Activated gamma-delta T cell (primary cell): ENCODE results near the gene GDPD3.
A peak's percentile ranks its signal among the peaks of the same experiment; 100 is the strongest.
"Not testable (repeated sequence)": the region's sequence is repeated elsewhere in the genome, so short reads cannot be mapped to it uniquely, and the experiment has no call there.

ENCODE experiments used
- DNase-seq: peaks from one replicate; lab custom pipeline; 2025; lab: John Stamatoyannopoulos, UW

The GDPD3 gene

DNA sequence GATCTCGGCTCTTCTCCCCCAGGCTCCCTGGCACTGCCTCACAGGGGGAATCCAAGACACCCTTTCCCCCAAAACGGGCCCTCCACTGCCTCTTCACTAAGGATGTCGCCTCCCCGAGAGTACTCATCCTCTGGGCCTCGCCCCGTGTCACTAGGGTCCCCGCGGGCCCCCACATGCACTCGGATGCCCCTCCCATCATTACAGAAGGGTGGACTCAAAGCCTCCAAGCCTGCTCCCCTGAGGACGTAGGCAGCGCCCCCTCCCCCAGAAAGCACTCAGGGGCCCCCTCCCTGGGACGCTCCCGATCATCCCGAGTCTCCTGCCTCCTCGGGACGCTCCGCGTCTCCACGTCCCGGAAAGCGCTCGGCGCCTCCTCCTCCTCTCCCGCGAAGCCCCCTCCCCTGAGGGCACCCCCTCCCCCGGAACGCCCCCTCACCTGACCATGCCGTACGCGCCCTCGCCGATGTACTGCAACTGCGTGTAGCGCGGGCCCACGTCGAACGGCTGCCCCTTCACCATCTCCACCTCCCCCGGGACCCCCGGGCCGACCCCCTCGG is 9.3 kb upstream of the GDPD3 start:
- DNase-seq, result no peak

DNA sequence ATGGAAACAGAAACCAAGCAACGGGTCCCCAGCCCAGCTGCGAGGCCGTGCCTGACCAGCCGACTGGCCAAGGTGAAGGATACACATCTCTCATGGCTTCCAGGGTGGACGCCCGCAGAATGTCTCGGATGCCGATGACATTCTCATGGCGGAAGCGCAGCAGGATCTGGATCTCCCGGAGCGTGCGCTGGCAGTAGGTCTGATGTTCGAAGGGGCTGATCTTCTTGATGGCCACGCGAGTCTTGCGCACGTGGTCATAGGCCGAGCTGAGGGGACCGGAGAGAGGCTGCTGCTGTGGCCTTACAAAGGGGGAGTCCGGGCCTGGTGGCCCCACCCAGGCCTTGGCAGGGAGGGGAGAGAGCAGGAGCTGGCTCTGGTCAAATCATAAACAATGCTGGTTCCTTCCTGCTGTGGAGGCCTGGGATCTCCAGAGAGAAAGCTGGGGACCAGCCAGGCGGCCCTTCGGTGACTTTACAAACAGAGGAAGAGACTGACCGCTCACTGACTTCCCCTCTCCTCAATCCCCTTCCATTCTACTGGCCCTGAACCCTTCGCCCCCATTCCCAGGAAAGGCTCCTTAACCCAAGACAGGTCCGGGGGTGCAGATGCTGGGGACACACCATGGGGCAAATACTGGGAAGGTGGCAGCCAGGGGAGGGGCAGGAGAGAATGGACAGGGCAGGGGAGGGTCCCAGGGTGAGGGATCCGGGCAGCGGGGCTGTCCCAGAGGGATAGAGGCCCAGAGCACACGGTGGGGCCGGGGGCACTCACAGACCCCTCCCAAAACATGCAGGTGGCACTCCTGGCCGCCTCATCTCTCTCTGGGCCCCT is 8.6 kb upstream of the GDPD3 start:
- no peak for DNase-seq

DNA sequence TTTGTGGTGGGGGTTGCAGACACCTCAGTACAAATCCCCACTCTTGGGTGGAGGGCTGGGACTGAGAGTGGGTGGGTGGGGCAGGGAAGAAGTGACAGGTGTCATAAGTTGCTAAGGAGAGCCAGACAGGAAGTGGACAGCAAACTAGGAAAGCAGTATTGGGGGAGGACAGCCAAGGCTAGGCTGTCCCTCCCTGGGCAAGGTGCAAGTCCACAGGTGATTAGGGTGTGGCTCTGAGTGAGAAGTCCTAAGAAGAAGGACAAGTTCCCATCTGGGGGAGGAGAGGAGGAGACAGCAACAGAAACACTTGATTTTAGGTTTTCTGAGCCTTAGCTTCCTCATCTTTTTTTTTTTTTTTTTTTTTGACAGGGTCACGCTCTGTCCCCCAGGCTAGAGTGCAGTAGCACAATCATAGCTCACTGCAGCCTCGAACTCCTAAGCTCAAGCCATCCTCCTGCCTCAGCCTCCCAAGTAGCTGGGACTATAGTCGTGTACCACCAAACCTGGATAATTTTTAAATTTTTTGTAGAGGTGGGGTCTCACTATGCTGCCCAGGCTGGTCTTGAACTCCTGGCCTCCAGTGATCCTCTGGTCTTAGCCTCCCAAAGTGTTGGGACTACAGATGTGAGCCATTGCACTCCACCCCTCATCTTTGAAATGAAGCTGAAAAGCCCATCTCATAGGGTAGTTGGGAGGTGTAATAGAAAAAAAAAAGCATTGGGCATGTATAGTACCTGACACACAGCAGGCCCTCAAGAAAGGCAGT is 7.2 kb upstream of the GDPD3 start:
- no peak for DNase-seq

DNA sequence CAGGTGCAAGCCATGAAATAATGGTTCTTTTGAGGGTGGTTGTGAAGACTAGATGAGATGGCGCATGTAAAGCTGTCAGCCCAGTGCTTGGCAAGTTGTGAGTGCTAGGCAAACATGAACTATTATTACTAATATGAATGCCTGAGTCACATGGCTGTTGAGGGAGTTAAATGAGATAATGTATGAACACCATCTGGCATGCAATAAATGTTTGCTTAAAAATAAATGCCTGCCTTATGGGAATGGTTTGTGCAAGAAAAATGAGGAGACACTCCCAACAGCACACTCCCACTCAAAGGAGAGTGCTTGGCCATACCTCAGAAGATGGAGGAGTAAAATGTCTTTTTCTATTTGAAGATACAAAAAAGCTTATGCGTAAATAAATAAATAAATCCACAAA is 6.1 kb upstream of the GDPD3 start:
- no peak for DNase-seq

DNA sequence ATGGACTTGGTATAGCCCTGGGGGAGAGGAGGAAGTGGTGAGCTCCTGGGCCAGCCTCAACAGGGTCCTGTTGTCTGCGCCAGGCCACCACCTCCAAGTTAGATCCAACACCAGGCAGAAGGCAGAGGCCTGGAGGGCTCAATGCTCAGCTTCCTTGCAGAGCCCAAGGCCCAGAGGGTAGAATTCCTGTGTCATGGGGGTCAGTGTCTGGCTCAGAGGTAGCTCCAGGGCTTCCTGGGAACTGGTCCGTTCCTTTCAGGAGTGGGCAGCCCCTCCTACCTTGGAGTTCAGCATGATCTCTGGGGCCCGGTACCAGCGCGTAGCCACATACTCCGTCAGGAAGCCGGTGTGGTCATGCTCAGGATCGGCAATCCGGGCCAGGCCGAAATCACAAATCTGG is 4.4 kb upstream of the GDPD3 start:
- DNase-seq, result no peak

DNA sequence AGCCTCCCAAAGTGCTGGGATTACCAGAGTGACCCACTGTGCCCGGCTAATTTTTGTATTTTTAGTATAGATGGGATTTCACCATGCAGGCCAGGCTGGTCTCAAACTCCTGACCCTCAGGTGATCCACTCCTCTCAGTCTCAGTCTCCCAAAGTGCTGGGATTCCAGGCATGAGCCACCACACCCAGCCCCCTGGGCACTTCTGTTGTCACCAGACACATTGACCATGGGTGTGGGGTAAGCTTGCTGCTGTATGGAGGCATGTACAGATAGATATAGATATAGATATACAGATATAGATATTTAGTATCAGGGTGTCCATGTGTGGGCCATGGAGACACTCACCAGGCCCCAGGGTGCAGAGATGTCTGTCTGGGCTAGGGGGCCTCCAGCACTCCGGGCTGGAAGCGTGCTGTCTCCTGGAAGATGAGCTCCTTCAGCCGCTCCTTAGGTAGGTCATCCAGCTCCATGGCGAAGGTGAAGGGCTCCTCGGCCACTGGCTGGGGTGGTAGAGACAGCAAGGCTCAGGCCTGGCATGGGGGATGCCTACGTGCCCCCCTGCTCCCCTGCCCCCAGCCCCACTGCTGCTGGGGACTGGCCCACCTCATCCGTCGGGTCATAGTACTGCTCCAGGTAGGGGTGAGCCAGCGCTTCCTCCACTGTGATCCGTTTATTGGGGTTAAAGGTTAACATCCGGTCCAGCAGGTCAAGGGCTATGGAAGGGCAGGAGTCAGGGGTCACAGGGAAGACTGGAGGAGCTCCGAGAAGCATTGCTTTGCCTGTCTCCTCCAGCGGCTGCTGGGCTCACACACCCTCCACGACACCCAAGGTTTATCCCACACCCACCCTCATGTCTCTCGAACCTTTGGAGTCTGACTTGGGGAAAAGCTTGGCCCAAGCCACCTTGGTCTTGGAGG is 3.2 kb upstream of the GDPD3 start:
- no peak for DNase-seq

DNA sequence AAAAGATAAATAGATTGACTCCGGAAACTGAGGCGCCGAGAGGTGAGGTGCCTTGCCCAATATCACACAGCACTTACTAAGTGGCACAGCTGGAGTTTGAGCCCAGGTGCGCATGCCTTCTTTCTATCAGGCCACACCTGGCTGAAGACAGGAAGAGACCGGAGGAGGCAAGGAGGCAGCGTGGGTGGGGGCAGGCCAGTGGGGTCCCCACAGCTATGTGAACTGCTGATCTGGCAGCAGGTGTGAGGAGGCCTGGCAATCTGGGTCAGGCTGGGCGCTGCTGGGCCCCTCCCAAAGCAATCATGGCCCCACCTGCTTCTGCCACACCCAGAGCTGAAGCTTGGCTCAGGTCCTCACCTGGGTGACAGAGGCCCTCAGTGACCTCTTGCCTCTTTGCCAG is 1.9 kb upstream of the GDPD3 start:
- DNase-seq, result no peak

DNA sequence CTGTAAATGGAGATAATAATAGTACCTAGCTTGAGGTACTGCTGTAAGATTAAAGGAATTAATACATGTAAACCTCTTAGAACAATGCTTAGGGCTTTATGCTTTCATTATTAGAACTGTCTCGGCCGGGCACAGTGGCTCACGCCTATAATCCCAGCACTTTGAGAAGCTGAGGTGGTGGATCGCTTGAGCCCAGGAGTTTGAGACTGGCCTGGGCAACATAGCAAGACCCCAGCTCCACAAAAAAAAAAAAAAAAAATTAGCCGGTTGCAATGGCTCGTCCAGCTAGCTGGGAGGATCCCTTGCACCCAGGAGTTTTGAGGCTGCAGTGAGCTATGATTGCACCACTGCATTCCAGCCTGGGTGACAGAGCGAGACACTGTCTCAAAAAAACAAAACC is 1.5 kb upstream of the GDPD3 start:
- DNase-seq, result not testable (repeated sequence)

DNA sequence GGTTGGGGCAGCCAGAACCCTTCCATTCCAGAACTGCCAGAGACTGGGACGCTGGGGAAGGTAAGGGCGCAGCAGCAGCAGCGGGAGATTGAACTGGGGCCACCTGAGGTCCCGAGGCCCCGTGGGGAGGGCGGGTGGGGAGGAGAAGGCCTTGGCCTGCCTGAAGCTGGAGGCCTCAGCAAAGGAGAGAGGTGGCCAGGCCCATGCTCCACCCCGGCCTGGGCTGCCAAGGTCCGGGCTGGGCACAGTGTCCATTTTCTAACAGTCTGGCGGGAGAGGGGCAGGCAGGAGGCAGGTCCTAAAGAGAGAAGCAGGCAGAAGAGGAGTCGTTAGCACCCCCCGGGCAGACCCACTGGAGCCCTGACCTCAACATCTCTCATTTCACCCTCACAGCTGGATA is 1.1 kb upstream of the GDPD3 start:
- DNase-seq, result no peak

DNA sequence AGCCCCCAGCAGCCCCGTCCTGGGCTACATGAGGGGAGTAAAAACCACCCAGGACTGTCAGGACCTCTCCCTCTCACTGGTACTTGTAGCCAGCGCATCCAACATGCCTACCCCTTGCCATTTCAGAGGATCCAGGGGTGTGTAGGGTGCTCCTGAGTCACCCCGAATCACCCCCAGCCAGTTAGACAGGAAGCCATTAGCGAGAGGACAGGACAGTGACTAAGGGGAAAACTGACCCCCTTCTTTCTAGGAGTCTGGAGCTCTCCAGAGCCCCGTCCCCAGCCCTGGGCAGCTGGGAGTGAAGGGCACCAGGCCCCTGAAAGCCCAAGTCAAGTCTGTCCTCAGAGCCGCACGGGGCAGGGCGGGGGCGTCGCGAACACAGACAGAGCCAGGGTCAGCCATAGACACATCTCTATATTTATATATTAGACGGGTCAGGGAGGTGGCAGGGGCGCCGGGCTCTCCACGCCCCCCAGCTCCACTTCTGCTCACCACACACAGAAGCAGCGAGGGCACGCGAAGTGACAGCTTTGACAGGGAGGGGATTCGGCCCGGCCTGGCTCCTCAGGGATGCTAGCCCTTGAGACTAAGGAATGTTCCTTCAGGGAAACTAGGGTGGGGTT is 485 bp upstream of the GDPD3 start:
- DNase-seq, result no peak

DNA sequence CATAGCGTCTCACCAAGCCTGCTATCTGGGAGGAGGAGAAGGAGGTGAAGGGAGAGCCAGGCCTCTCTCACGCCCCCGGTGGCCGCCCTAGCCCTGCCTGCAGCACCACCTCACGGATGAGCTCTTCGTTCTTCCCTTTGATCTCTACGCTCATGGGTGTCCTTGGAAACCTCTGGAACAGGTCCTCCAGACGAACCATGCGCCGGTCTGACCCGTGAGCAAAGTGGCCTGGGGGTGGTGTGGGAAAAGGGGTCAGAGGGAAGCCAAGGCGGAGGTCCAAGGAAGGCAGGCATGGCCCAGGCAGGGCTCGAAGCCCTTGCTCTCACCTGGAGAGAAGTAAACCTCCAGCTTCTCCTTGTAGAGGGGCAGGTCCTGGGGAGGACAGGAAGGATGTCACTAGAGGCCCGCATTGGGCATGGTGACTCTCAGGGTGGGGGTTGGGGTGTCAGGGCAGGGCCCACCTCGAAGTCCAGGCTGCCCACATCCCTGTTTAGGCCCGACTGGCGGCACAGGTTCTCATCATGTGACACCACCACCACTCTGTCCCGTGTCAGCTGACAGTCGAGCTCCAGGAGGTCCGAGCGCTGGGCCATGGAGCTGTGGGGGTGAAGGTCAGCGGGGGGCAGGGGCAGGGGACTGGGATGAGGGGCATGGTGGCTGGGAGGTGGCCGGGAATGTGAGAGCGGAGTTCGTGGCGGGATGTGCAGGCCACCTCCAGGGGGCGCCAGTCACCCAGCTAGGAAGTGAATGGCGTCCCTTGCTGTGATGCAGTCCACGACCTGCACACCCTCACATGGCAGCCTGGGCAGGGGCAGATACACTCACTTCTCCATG is 923 bp downstream of the GDPD3 start:
- no peak for DNase-seq

DNA sequence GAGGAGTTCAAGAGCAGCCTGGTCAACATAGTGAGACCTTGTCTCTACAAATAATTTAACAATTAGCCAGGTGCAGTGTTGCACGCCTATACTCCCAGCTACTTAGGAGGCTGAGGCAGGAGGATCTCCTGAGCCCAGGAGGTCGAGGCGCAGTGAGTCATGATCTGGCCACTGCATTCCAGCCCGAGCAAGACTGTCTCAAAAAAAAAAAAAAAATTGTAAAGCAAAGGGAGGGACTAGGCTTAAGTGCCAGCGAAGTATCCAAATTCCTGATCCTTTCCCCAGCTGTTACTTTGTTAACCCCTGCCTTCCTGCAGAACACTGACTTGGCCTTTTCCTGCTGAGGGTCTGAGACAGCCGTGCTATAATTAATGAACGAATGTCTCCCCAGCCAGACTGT is 2.7 kb downstream of the GDPD3 start:
- no peak for DNase-seq

DNA sequence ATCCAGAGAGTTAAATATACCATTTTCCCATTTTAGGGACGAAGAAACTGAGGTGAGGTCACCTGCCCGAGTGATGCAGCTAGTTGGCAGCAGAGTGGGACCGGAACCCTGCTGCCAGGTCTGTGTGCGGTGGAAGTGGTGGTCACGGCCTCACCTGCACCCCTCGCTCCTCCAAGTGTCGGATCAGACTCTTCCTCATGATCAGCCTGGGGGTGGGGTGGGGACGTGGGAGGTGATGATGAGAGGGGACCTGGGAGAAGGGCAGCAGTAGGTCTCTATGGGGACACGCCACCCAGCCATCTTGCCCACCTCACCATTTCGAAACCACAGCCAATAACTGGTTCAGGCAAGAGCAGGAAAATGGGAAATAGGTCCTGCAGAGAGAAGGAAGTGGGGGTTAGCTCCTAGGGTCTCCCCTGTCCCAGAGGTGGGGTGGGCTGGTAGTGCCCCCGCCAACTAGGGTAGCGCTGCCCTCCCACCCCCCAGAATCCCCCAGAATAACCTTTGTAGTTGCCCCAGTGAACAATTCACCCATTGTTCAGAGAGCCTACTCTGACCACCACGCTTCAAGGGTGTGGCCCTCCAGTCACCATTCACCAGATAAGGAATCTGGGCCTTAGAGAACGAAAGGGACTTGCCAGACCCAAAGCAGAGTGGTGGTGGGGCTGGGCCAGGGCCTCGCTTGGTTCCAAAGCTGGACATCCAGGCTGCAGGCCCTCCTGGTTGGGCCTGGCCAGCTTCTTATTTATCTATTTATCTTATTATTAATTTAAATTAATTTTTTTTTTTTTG is 5.1 kb downstream of the GDPD3 start:
- DNase-seq, result no peak

DNA sequence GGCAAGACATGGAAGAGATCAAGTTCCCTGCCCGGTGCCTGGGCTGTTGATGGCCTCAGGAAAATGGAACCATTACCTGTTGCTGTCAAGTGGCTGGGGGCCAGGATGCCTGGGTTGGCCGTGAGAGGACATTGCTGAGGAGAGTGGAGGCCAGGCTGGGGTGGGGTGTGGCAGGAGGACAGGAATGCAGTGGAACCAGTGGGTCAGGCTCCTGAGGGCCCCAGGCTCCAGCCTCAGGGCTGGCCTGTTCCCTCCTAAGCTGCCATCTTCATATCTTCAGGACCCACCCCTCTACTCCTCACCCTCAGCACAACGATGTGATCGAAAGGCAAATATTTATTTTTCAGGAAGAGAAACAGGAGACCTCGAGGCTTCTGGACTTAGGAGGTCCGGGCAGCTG is 8.8 kb downstream of the GDPD3 start:
- DNase-seq, result no peak

DNA sequence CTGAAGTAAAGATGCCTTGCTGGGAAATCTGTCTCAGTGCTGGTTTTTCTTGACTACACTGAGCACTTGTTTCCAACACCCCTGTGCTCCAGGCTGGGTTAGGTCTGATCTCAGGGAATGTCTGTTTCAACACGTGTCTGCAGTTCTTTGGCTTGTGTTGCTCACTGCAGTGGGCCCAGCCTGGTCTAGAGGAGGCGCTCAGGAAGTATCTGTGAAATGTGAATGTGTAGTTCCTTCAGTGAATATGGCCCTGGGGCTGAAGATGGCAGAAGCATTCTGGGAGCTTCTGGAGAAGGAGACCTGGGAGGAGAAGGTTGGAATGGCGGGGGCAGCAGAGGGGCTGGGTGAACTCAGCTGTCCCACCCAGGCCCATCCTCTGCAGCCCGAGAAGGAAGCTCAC is 9.2 kb downstream of the GDPD3 start:
- DNase-seq, result no peak

DNA sequence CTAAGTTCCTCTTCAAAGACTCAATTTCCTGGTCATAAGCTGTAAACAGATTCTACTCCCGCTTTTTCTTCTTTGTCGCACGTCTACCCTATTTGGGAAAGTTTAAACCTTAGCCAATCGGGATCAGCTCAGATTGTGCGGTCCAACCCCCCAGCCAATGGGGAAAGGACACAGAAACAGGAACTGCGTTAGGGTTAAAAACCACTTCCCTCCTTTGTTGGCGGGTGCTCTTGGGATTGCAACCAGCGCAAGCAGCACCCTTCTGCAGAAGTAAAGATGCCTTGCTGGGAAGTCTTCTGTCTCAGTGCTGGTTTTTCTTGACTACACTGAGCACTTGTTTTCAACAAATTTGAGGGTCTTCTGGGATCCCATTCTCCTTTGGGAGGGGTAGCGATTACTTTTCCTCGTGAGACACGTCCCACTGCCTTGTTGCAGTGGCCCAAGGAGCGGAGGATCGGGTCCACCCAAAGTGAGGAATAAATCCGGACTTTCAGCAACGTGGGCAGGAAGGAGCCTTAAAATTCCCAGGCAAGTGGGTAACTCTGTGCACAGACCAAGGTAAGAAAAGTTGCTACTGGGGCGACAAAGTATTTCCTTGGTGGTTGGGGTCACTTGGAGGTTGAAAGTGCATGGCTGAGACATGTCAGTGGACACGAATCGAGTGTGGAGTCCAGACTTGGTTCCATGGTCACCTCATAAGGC is 16.3 kb downstream of the GDPD3 start:
- no peak for DNase-seq

DNA sequence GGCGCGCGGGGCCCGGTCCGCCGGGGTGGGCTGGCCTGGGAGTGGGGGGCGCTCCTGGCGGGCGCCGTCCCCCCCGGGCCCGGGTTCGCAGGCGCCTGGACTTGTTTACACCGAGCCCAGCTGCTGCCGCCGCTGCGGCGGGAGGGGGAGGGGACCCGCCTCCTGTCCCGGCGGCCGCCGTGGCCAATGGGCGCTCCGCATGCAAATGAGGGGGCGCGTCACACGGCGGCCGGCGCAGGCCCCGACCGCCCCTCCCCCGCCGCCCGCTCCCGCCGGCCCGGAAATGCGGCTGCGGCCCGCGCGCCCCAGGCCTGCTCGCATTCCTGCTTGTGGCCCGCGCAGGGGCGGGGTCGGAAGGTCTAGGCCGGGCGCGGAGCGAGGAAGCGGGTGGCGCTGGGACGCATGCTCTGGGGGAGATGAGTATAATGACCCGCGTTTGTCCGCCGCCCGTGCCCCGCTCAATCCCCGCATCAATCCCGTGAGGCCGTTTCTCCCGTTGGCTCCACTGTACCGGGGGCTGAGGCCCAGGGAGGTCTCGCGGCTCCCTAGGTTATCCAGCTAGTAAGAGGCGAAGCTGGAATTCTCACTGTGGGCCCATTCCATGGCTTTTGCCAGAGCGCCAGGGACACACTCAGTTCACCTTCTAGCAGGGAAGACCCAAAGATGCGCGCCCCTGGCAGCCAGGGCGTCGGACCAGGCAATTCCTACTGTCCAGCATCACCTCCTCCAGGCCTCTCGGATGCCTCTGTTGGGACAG is 17.1 kb downstream of the GDPD3 start, which contains the start of gene YPEL3:
YPEL3 (minus strand) TSS at position 109 of the 757 bp plus-strand sequence. CDS start 731 bp downstream, outside the sequence.
- peak; percentile 92 for DNase-seq
